DOHH2 (cell line): Measurements from ENCODE around the gene NEK1.

Experiments
- CTCF ChIP-seq: fragments of 200-600 bp; sonication (generic); IDR thresholded peaks from one replicate; pipeline ENCODE4 v1.5.1; 2014; ENCODE audit warnings: antibody characterized with exemption, mild to moderate bottlenecking, low read depth, low read length; ENCODE audit not compliant: poor library complexity, severe bottlenecking
- EZH2phosphoT487 ChIP-seq: fragments of 200-600 bp; sonication (generic); IDR thresholded peaks from 2 replicates; pipeline ENCODE4 v1.6.1; 2017; ENCODE audit warnings: borderline replicate concordance, mild to moderate bottlenecking, antibody characterized with exemption, low read length, moderate library complexity, mixed read lengths

GRCh38 chr4:169404960-169405359, 207.4 kb downstream of the NEK1 start:
- no peak for TF ChIP-seq CTCF
- TF ChIP-seq EZH2phosphoT487: no peak
